Brain pericyte (primary cell): Measurements from ENCODE around the gene UBA1.

ENCODE experiments used
- DNase-seq: peaks from one replicate; pipeline ENCODE4 v3.0.0-alpha.2; 2012; ENCODE audit warnings: low read depth, low spot score

Gene UBA1

DNA sequence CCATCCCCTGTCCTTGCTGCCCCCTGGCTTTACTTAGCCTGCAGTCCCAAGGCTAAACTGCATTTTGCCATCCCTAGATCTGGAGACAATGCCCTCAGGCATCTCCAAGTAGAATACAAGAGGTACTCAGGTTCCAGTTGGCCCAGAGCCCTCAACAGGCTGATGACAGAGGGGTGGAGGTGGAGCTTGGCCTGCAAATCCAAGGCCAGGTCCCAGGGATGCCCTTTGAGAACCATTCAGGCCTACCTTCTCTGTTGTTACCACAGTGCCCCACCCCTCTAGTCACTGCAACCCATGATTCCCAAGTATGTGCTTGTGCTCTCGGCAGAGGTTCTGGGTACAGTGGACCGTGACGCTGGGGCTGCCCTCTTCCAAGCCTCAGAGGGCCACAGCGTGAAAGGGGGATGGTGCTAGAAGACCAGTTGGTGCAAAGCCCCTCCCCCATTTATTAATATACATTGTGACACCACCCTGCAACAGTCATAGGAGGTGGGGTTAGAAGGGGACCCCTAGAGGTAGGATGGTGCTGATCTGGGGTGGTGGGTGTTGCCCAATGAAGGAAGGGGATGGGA, 6.4 kb upstream of the UBA1 start:
- DNase-seq = no peak

DNA sequence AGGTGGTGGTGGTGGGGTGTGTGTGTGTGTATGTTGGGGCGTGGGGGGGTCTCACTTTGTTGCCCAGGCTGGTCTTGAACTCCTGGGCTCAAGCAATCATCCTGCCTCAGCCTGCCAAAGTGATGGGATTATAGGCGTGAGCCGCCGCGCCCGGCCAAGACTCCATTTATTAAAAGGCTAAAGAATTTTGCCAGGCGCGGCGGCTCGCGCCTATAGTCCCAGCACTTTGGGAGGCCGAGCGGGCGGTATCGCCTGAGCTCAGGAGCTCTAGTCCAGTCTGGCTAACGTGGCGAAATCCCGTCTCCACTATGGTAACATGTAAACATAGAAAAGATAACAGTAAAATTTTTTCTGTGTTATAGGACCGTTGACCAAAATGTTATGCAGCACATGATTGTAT, 3.7 kb upstream of the UBA1 start:
- DNase-seq = no peak

DNA sequence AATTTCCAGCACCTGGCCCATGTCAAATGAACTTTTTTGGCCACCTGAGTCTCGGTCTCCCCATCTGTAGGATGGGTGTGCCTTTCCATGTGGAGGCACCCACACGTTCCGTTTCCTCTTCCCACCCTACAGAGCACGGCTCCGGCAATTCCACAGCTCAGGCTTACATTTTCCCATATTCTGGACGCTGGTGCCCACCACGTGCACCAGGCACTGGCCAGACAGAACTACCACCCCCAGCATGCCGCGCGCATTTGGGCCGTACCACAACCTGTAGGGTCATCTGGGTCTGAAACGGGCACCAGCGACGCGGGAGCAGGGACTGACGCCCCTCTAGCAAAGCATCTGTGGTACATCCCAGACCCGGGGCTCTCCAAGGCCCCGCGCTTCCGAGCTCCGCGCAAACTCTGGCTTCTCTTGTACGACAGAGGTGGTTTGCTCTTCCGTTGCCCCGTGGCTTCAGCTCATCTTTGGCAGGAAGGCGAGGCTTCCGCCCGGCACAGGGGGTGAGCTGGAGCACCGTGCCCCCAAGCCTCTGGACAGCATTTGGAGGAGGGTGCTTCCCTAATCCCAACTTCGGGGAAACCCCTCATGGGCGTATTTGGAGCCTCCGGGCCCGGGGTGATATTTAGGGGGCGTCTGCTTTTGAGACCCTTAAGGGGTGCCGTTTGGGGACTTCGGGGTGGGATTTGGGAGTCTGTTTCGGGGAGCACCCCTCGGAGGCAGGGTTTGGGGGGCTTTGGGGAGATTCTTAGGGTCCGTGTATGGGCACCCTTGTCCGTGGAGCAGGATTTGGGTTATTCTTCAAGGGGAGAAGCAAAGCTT, 3.0 kb upstream of the UBA1 start:
- peak; percentile 64 for DNase-seq

DNA sequence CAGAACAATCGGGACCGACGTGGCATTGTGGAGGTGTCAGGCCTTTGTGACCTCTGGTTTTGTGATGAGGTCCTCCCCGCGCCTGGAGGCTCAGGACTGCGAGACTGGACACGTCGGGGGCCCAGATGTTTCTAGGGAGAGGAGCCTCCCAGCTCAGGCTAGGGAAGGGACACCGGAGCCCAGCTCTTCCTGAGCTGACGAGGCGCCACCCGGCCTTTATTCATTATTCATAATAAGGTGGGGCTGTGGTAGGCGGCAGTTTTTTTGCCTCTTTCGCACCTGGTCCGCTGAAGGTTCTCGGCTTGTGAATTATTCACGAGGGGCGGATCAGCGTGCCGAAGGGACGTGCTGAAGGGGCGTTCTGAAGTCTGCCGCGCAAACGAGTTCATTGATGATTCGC, 2.3 kb upstream of the UBA1 start:
- no peak for DNase-seq

DNA sequence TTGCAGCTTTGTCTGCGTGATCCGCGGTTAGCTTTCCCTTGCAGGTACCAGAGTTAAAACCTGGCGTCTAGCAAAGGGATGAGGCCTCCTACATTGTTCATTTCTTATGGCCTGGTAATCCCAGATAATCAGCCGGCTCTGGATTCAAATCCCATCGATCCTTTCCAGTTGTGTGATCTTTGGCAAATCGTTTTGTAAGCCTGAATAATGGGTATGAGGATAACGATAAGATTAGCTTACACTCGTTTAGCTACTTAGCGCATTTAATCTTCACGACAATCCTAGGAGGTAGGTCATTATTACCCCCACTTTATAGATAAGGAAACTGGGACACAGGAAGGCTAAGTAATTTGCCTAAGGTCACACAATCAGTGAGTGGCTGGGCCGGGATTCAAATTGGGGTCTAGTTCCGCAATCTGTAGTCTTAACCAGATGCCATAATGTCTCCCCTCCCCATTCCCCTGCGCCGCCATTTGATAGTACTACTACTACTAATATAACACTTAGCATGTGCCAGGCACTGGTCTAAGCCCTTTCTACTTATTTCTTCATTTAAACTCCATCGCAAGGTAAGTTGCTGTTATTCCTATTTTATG, 1.7 kb upstream of the UBA1 start:
- DNase-seq = no peak

DNA sequence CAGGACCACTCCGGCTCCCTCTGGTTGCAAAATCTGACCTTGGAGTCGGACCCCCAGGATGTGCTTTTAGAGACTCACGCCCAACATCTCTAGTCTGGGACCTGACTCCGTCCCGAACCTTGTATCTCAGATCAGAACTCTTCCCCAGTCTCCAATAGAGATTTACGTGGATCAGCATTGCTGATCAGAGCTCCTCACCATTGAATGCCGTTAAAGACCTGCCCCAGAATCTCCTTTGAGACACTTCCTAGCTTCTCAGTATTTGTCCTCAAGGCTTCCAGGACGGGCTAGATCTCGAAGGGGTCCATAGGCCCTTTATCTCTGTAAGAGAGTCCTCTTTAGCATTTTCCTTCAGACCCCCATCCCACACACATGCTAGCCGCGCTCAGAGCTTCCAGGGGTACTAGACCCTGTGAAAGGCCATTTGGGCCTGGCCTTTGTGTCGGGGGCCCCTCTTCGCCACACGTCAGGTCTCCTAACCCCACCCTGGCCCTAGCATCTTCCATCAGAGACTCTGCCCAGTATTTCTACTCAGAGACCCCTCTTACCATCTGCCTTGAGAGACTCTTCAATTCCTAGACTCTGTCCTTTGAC, 662 bp downstream of the UBA1 start:
- DNase-seq = no peak

DNA sequence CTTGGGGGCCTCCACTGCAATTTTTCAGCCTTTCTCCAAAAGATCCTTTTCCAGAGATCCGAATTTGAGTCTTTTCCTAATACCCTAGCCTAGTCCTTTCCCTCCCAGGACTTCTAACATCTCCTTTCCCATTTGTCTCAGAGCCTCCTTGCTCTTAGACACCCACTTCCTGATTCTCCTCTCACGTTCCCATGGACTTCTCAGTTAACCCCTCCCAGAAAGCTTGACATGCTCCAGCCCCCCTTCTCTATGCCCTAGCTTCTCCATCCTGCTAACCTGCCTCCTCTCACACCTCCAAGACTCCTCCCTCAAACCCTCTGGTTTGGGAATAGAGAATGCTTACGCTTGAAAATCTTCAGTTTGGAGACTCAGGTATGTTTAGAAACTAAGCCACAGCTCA, 2.5 kb downstream of the UBA1 start:
- no peak for DNase-seq

DNA sequence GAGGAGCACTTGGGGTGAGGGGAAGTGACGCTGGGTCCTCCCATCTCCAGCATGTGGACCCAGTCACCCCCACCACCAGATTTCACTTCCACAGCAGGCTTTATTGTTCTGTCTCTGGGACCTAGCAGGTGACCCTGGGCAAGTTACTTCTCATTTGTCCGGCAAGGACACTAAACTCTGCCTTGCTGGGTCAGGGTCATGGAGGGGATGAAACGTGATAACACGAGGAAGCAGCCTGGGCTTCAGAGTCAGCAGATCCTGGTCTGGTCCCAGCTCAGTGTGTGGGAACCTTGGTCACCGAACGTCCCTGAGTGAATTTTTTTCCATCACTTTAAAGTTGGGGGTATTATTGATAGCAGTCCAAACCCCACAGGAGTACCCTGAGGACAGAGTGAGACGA, 3.9 kb downstream of the UBA1 start:
- DNase-seq = no peak

DNA sequence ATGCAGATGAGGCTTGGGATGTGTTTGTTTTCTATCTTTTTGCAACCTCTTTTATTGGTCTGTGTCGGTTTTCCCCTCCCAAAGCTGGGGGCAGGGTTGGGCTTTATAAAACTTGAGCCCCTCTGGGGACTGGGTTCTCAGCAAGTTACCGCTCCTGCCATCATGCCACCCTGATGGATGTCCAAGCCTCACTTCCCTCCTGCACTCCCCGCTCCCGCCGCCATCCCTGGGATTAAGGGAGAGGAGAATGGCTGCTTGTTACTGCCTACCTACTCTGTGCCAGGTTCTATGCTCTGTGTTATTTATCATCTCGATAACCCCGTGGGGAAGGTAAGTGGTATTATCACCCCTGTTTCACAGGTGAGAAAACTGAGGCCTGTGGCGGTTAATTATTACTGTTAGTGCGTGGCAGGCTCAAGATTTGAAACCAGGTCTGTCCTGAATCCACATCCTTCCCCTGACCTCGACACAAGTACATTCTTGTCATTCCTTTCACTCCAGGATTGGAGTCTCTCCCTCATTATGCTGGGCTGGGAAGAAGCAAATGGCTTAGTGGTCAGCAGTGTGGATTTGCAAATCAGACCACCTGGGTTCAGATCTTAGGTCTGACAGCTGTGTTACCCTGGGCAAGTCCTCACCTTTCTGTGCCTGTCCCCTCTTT, 4.5 kb downstream of the UBA1 start:
- no peak for DNase-seq

DNA sequence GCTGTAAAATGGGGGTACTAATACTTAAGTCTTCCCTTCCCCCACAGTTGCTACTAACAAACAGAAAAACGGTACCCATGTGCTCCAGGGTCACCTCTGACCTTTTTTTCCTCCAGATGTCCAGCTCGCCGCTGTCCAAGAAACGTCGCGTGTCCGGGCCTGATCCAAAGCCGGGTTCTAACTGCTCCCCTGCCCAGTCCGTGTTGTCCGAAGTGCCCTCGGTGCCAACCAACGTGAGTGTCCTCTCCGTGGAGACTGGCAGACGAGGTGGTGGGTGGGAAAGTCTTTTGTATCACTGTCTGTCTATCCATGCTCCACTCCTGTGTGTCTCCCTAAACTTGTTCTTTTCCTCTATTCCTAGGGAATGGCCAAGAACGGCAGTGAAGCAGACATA, 5.1 kb downstream of the UBA1 start:
- no peak for DNase-seq

DNA sequence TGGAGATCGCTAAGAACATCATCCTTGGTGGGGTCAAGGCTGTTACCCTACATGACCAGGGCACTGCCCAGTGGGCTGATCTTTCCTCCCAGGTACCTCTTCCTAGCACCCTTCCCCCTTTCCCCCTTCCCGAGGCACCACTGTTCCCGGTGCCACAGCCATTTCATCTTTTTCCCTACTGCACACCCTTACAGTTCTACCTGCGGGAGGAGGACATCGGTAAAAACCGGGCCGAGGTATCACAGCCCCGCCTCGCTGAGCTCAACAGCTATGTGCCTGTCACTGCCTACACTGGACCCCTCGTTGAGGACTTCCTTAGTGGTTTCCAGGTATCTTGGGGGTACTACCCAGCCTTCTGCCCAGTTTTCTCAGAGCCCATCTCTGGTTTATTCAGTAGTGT, 5.7 kb downstream of the UBA1 start:
- DNase-seq = no peak

DNA sequence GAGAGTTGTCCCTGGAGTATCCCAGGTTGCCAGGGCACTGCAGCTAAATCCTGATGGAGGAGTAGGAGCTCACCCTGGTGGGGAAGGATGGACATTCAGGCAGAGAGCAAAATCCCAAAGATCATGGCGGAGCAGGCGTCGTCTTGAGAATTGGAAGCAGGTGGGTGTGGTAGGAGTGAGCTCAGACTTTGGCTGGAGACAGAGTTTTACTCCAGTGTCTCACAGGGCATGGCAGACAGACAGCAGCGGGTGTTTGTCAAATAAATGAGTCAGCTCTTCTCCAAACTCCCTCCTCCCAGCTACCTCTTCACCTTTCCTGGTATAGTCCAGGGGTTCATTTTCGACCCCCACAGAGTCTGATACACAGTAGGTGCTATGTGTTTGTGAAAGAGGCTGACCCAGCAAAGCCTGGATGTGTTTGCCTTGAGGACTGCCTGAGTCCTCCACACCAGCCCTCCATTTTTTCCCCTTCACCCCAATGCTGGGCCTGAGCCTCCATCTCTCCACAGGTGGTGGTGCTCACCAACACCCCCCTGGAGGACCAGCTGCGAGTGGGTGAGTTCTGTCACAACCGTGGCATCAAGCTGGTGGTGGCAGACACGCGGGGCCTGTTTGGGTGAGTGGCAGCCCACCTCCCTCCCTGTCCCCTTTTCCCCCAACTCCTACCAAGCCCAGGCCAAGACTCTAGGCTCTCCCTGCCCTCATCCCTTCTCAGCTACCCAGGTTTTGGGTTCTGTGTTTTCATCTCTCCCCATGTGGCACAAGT, 6.9 kb downstream of the UBA1 start:
- no peak for DNase-seq

DNA sequence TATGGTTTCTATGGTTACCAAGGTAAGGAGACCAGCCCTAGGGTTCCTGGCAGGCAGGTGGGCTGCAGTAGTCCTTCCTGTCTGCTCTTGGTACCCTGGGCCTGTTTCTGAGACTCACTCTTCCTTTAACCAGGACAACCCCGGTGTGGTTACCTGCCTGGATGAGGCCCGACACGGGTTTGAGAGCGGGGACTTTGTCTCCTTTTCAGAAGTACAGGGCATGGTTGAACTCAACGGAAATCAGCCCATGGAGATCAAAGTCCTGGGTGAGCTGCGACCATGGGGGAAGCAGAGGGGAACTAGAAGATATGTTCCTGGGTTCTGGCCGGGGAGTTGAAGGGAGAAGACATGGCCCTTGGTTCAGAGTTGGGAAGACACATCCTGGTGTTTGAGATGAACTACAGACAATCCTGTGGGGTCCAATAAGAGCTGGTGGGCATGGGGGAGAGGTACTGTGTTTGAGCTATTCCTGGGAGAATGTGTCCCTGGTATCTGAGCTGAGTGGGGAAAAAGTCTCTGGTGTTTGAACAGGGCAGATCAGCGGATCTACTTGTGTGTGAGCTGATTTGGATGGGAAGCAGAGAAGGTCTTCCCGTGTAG, 7.8 kb downstream of the UBA1 start:
- no peak for DNase-seq

DNA sequence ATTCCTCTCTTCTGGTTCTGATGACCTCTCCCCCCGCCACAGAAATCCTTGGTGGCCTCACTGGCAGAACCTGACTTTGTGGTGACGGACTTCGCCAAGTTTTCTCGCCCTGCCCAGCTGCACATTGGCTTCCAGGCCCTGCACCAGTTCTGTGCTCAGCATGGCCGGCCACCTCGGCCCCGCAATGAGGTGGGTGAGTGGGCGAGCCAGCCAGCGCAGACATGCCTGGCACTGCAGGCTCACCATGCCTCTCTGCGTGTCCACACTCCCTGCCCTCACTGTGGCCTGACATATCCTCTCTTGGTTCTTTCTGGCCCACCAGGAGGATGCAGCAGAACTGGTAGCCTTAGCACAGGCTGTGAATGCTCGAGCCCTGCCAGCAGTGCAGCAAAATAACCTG, 8.7 kb downstream of the UBA1 start:
- DNase-seq = no peak

DNA sequence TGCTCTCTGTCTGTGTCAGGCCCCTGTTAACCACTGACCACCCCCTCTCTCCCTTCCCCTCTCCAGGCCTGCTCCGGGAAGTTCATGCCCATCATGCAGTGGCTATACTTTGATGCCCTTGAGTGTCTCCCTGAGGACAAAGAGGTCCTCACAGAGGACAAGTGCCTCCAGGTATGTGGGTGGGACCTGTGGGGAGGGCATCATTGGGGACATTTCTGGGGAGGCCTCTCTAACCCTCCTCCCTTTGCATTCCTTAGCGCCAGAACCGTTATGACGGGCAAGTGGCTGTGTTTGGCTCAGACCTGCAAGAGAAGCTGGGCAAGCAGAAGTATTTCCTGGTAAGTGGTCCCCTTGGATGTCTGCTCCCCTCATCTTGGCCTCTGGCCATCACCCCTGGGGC, 9.2 kb downstream of the UBA1 start:
- DNase-seq = no peak

DNA sequence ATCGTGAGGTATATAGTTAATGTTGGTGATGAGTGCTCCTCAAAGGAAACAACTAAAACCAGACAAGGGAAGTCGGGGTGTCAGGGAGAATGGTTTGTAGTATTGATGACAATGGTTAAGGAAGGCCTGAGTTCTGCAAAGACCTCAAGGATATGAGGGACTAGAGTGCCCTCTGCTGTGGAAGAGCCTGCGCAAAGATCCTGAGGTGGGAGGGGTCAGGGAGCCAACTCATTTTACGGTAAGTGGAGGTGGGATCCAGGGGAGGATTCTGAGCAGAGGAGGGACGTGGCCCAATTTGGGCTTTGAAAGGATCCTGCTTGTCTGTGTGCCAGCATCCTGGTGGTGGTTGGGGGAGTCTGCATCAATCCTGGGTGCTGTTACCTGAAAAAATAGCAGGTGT, 11.3 kb downstream of the UBA1 start:
- no peak for DNase-seq

DNA sequence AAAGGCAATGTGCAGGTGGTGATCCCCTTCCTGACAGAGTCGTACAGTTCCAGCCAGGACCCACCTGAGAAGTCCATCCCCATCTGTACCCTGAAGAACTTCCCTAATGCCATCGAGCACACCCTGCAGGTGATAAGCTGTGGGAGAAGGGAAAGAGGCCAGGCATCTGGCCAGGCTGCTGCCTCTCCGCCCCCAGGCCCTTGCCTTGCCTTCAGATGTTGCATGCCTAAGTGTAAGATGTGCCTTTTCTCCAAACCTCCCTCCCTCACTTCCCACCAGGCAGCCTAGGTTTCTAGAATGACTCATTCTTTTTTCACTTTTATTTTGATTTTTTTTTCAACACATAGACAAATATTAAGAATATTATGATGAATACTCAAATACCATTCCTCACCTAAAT, 12.7 kb downstream of the UBA1 start:
- no peak for DNase-seq

DNA sequence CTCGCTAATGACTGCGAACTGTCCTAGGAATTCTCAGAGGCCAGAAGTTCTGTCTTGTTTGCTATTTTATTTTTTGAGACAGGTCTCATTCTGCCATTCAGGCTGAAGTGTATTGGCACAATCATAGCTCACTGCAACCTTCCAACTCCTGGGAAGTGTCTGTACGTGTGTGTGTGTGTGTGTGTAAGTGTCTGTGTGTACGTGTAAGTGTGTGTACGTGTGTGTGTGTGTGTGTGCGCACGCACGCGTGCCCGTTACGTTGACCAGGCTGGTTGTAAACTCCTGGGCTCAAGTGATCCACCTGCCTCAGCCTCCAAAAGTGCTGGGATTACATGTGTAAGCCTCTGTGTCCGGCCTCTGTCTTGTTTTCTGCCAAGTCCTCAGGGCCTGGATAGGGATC, 14.5 kb downstream of the UBA1 start:
- DNase-seq = no peak

DNA sequence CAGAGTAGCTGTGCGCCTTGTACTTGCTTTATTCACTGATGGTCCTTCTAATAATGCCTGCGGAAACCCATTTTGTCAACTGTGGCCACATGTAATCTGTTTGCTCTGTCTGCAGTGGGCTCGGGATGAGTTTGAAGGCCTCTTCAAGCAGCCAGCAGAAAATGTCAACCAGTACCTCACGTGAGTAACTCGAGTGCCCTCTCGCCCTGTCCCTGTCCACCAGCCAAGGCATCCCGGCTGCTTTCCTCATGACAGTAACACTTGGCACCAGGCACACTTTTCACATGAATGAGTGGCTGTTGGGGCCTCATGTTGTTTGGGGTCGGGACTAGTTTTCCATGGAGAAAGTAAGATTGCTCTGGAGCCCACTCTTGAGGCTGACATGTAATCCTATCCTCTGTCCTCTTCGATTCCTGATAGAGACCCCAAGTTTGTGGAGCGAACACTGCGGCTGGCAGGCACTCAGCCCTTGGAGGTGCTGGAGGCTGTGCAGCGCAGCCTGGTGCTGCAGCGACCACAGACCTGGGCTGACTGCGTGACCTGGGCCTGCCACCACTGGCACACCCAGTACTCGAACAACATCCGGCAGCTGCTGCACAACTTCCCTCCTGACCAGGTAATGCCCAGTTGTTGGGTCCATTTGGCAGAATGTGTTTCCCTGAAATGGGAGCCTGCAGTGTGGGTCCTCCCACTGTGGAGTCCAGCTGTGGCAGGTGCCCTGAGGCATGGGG, 16.0 kb downstream of the UBA1 start:
- DNase-seq = no peak

DNA sequence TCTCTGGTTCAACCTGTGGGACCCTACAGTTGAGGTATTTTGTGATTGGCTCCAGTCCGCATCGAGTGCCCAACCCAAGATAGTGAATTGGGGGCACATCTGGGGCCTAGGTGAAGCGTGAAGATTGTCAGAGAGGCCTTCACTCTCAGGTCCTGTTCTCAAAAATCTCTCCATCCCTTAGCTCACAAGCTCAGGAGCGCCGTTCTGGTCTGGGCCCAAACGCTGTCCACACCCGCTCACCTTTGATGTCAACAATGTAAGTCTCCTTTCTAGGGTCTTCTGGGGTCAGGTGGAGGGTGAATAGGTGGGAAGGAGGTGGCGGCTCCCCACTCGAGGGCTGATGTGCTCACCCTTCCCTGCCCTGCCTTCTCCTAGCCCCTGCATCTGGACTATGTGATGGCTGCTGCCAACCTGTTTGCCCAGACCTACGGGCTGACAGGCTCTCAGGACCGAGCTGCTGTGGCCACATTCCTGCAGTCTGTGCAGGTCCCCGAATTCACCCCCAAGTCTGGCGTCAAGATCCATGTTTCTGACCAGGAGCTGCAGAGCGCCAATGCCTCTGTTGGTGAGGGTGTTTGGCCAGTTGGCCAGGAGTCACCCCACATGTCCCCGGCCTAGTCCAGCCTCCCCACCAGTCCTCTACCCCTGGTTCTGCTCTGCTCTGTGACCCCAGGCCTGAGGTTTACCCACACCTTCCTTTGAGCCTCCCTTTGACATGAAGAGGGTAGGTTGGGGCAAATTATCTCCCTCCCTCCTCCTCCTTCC, 17.2 kb downstream of the UBA1 start:
- DNase-seq = no peak
